ENCODE data around the gene DOCK7.

DNA sequence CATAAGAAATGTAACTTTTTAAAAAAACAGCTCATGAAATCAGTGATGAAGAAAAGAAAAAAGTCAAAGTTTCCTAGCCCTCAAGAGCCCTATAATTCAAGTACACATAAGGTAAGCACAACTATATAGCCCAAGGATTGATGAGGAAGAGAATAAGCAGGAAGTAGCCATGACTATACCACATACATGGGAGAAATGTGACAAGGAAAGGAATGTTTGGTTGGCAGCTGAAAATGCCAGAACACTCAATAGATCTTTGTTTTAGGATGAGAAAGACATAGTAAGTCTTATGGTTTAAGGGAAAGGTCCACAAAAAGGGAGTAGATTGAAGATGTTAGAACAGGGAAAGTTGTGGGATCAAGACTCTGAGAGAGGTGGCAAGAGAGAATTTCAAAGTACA lies 5.7 kb downstream of the DOCK7 start:
- TF ChIP-seq, protein P1, sequence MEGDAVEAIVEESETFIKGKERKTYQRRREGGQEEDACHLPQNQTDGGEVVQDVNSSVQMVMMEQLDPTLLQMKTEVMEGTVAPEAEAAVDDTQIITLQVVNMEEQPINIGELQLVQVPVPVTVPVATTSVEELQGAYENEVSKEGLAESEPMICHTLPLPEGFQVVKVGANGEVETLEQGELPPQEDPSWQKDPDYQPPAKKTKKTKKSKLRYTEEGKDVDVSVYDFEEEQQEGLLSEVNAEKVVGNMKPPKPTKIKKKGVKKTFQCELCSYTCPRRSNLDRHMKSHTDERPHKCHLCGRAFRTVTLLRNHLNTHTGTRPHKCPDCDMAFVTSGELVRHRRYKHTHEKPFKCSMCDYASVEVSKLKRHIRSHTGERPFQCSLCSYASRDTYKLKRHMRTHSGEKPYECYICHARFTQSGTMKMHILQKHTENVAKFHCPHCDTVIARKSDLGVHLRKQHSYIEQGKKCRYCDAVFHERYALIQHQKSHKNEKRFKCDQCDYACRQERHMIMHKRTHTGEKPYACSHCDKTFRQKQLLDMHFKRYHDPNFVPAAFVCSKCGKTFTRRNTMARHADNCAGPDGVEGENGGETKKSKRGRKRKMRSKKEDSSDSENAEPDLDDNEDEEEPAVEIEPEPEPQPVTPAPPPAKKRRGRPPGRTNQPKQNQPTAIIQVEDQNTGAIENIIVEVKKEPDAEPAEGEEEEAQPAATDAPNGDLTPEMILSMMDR (IDR thresholded peaks at IDR 0.05), result no peak
- TF ChIP-seq EP300 (IDR thresholded peaks at IDR 0.05), result no peak
